ENCODE measurements around the gene MAN2A2. TPM values are rescaled to one million over a fixed set of nuclear protein-coding genes. Genes with fewer than 3 reads are reported as not detected.
A peak's percentile ranks its signal among the peaks of the same experiment; 100 is the strongest.

MAN2A2 gene
- total RNA-seq, 1 donor from 2014 or later = 8.4 TPM

DNA sequence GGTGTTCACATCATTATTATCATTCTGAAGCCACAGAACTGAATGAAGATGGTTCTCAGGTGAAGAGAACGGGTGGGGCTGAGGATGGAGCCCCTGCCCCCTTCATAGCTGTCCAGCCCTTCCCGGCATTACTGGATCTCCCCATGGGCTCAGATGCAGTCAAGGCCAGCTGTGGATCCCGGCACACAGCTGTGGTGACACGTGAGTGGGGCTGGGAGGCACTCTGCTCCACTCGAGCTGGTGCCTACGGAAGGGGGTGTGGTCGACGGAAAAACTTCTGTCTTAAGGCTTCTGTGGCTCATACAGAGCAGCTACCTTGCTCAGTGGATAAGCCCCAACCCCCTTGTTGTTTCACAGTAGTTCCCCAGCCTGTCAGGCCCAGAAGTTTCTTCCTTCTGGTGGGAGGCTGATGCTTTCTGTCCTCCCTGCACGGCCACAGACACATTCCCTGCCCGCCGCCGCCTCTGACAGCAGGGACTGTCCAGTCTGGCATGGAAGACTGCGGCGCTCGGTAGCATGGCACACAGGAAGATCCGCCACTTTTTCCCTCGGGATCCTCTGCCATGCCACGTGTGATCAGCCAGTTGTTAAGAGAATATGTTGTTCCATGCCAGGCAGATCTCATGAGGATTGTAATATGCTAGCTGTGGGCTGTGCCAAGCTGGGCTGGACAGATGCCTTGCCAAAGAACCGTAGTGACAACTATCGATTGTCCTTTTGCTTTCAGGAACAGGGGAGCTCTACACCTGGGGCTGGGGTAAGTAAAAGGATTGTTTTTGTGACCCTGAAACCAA, 57.4 kb downstream of the MAN2A2 start:
- DNase-seq (ENCODE audit: low read depth) (no peak), FAIRE-seq (no peak)
- H3K36me3 ChIP-seq (ENCODE audit: control insufficient read depth, insufficient read depth, low read length) = peaks cover 7% of the 10 kb centered on the region

DNA sequence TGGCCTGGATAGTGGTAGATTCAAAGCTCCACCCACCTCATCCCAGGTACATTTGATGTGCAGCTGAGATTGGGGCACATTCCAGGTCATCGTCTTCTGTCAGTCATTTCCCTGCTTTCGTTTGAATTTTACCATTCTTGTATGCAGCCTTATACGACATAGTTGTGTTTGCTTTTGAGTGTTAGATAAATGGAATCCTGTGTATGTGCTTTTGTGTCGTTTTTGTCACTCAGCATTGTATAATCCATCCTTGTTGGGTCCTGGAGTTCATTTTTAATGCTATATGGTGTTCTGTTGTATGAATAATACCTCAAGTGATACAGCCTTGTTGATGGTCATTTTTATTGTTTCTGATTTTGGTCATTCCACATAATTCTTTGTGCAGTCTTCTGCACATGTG, 58.9 kb downstream of the MAN2A2 start:
- DNase-seq (ENCODE audit: low read depth) (no peak), FAIRE-seq (no peak)
- no peak overlapping the region for H3K4me3 ChIP-seq (ENCODE audit: low read depth, low read length)
- no peaks in the 10 kb centered on the region for H3K27me3 ChIP-seq (ENCODE audit: control insufficient read depth, insufficient read depth, low read length)
- TF ChIP-seq CTCF (IDR thresholded peaks at IDR 0.05; ENCODE audit: insufficient read depth, low read length, severe bottlenecking) = no peak
- peaks cover 9% of the 10 kb centered on the region for H3K36me3 ChIP-seq (ENCODE audit: control insufficient read depth, insufficient read depth, low read length)

More for the DNA sequence above, 57.4 kb downstream of the MAN2A2 start:
- no peak for TF ChIP-seq CTCF (IDR thresholded peaks at IDR 0.05; ENCODE audit: insufficient read depth, low read length, severe bottlenecking)
- H3K4me3 ChIP-seq (ENCODE audit: low read depth, low read length) = no peak overlapping the region
- no peaks in the 10 kb centered on the region for H3K27me3 ChIP-seq (ENCODE audit: control insufficient read depth, insufficient read depth, low read length)

- no peak overlapping the region for H3K4me3 ChIP-seq (ENCODE audit: low read depth, low read length)
- no peak for TF ChIP-seq CTCF (IDR thresholded peaks at IDR 0.05; ENCODE audit: insufficient read depth, low read length, severe bottlenecking)
- no peak for DNase-seq (ENCODE audit: low read depth)
- H3K36me3 ChIP-seq (ENCODE audit: control insufficient read depth, insufficient read depth, low read length) = peaks cover 6% of the 10 kb centered on the region
- FAIRE-seq = no peak
- no peaks in the 10 kb centered on the region for H3K27me3 ChIP-seq (ENCODE audit: control insufficient read depth, insufficient read depth, low read length)
Measured at GRCh38 chr15:90966262-90966661, 63.2 kb downstream of the MAN2A2 start.

DNA sequence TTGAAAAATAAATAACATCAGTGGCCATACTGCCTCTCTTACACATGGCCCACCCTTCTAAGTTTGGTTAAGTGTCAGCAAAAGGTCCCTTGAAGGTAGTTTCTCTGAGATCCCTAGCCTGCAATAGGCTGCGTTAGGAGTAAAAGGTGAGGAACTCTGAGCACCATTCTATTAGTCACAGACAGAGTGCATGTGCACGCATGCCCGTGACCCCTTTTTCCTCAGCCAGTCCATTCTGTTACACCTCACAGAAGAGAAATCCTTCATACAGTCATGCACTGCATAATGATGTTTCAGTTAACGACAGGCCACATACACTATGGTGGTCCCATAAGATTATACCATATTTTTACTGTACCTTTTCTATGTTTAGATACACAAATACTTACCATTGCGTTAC, 64.1 kb downstream of the MAN2A2 start:
- TF ChIP-seq CTCF (IDR thresholded peaks at IDR 0.05; ENCODE audit: insufficient read depth, low read length, severe bottlenecking) = no peak
- H3K27me3 ChIP-seq (ENCODE audit: control insufficient read depth, insufficient read depth, low read length) = no peaks in the 10 kb centered on the region
- H3K4me3 ChIP-seq (ENCODE audit: low read depth, low read length) = no peak overlapping the region
- FAIRE-seq (no peak), DNase-seq (ENCODE audit: low read depth) (peak; percentile 82)
- H3K36me3 ChIP-seq (ENCODE audit: control insufficient read depth, insufficient read depth, low read length) = peaks cover 6% of the 10 kb centered on the region

- peaks cover 6% of the 10 kb centered on the region for H3K36me3 ChIP-seq (ENCODE audit: control insufficient read depth, insufficient read depth, low read length)
- no peak for TF ChIP-seq CTCF (IDR thresholded peaks at IDR 0.05; ENCODE audit: insufficient read depth, low read length, severe bottlenecking)
- DNase-seq (ENCODE audit: low read depth) (no peak), FAIRE-seq (no peak)
- no peak overlapping the region for H3K4me3 ChIP-seq (ENCODE audit: low read depth, low read length)
- H3K27me3 ChIP-seq (ENCODE audit: control insufficient read depth, insufficient read depth, low read length) = no peaks in the 10 kb centered on the region
Measured at GRCh38 chr15:90968434-90968833, 65.3 kb downstream of the MAN2A2 start.

DNA sequence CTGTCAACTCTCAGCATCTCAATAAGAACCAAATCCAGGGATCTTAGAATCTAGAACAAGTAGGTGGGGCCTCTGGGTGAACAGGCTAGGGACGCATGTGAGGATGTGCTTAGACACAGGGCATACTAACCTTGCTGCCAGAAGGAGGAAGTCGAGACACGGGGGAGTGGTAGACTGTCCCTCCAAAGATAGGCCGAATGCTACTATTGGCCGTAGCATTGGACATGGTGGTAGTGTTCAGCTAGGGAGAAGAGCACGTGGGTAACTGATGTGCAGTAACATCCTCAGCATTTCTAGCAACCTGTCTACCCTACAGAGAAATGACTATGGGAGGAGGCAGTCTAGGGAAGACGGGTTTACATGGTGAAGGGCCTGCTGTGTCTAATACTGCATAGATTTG, 67.2 kb downstream of the MAN2A2 start:
- Histone ChIP-seq H3K27me3 (ENCODE audit: control insufficient read depth, insufficient read depth, low read length) (no peaks in the 10 kb centered on the region), H3K36me3 (ENCODE audit: control insufficient read depth, insufficient read depth, low read length) (peaks cover 8% of the 10 kb centered on the region), H3K4me3 (ENCODE audit: low read depth, low read length) (no peak overlapping the region)
- FAIRE-seq (no peak), DNase-seq (ENCODE audit: low read depth) (no peak)
- no peak for TF ChIP-seq CTCF (IDR thresholded peaks at IDR 0.05; ENCODE audit: insufficient read depth, low read length, severe bottlenecking)
